Small intestine (tissue), 7 donors: Measurements from ENCODE around the gene CHST13. TPM values are rescaled to one million over a fixed set of nuclear protein-coding genes. Genes with fewer than 3 reads are reported as not detected.

Experiments
- DNase-seq, 2 donors: peaks; one replicate each; pipeline versions ENCODE4 v3.0.0 to v3.0.0-alpha.2; 2013
- FAIRE-seq: peaks from 2 replicates; lab custom pipeline; 2012; peaks lifted over from hg19 to GRCh38; lab: Jason Lieb, UNC
- H3K27ac ChIP-seq, 3 donors: one replicate each; pipeline ENCODE4 v1.5.1; 2013; ENCODE audit warnings: low read length in 2 of 3, mild to moderate bottlenecking in 2 of 3, control low read depth in 1 of 3, inconsistent platforms in 1 of 3, low read depth in 1 of 3, moderate library complexity in 1 of 3
- H3K27me3 ChIP-seq, 3 donors: one replicate each; pipeline ENCODE4 v1.6.1; 2013; ENCODE audit warnings: low read length in 3 of 3, inconsistent platforms in 1 of 3; ENCODE audit not compliant: control insufficient read depth in 3 of 3, insufficient read depth in 3 of 3
- H3K36me3 ChIP-seq, 3 donors: one replicate each; pipeline ENCODE4 v1.6.1; 2013; ENCODE audit warnings: low read length in 3 of 3, inconsistent platforms in 1 of 3, low read depth in 1 of 3, mild to moderate bottlenecking in 1 of 3, moderate library complexity in 1 of 3; ENCODE audit not compliant: control insufficient read depth in 3 of 3, insufficient read depth in 2 of 3
- H3K4me1 ChIP-seq, 3 donors: one replicate each; pipeline ENCODE4 v1.6.1; 2013; ENCODE audit warnings: low read length in 2 of 3, inconsistent platforms in 1 of 3, low read depth in 1 of 3, mild to moderate bottlenecking in 1 of 3, moderate library complexity in 1 of 3; ENCODE audit not compliant: control insufficient read depth in 3 of 3, insufficient read depth in 2 of 3
- H3K4me3 ChIP-seq, 3 donors: one replicate each; pipeline ENCODE4 v1.5.1; 2013; ENCODE audit warnings: low read length in 3 of 3, control low read depth in 1 of 3, inconsistent platforms in 1 of 3, low read depth in 1 of 3, mild to moderate bottlenecking in 1 of 3, moderate library complexity in 1 of 3
- H3K9me3 ChIP-seq, 2 donors: one replicate each; pipeline ENCODE4 v1.6.1; 2013; ENCODE audit warnings: low read depth in 1 of 2, low read length in 1 of 2; ENCODE audit not compliant: control insufficient read depth in 2 of 2, insufficient read depth in 1 of 2
- WGBS, 3 donors: extraction: QIAGEN DNeasy Blood & Tissue Kit; methylation state at CpG; one replicate each; pipeline ENCODE4 v1.1.7; 2013; 5-methylcytosine and 5-hydroxymethylcytosine counted together
- polyA plus RNA-seq, 4 donors: library from polyadenylated mRNA; stranded (reverse) in 3 of 4; unstranded in 1 of 4; fragments of 200-250 nt in 3 of 4; fragments of 120-200 nt in 1 of 4; gene quantifications; one replicate each; pipeline versions ENCODE4 v1.2.1 to v1.2.3, GENCODE V29; 2013
- donor health status: healthy with polysubstance abuse.
- donor health status: control.
- donor health status: control.
- donor health status: Bipolar disorder and iron deficiency.
- donor health status: healthy.

CHST13 gene
- polyA plus RNA-seq, 4 donors = 0.21 to 95.9 (median 1.4) TPM

- no peak overlapping the region for H3K4me3 ChIP-seq
- H3K27me3 ChIP-seq = no peaks in the 10 kb centered on the region
- no peaks in the 10 kb centered on the region for H3K9me3 ChIP-seq
- WGBS, 3 donors = 69 to 78% (median 70%) methylated on average over 4 of the region's 4 CpGs
- H3K4me1 ChIP-seq = no peaks in the 10 kb centered on the region
- FAIRE-seq = no peak
- no peak for DNase-seq
- no peak overlapping the region for H3K27ac ChIP-seq
- H3K36me3 ChIP-seq = no peaks in the 10 kb centered on the region
Observed at GRCh38 chr3:126498461-126498860, 25.5 kb upstream of the CHST13 start.

GRCh38 chr3:126498929-126499328 lies 25.0 kb upstream of the CHST13 start:
- FAIRE-seq (no peak), DNase-seq (no peak)
- no peak overlapping the region for H3K27ac ChIP-seq
- no peaks in the 10 kb centered on the region for H3K27me3 ChIP-seq
- H3K4me1 ChIP-seq = no peaks in the 10 kb centered on the region
- no peaks in the 10 kb centered on the region for H3K9me3 ChIP-seq
- 61 to 75% (median 65%) methylated on average over 10 of the region's 10 CpGs for WGBS, 3 donors
- no peak overlapping the region for H3K4me3 ChIP-seq
- no peaks in the 10 kb centered on the region for H3K36me3 ChIP-seq

- H3K27ac ChIP-seq = no peak overlapping the region
- DNase-seq (no peak), FAIRE-seq (no peak)
- no peaks in the 10 kb centered on the region for H3K36me3 ChIP-seq
- no peaks in the 10 kb centered on the region for H3K27me3 ChIP-seq
- WGBS, 3 donors = 92 to 93% (median 93%) methylated on average over 9 of the region's 9 CpGs
- H3K4me1 ChIP-seq = no peaks in the 10 kb centered on the region
- H3K9me3 ChIP-seq = no peaks in the 10 kb centered on the region
- H3K4me3 ChIP-seq = no peak overlapping the region
Observed at GRCh38 chr3:126499401-126499800, 24.6 kb upstream of the CHST13 start.

GRCh38 chr3:126500016-126500415 lies 23.9 kb upstream of the CHST13 start:
- no peaks in the 10 kb centered on the region for H3K9me3 ChIP-seq

GRCh38 chr3:126501054-126501453 lies 22.9 kb upstream of the CHST13 start:
- Histone ChIP-seq H3K36me3 (no peaks in the 10 kb centered on the region), H3K27me3 (no peaks in the 10 kb centered on the region), H3K9me3 (no peaks in the 10 kb centered on the region), H3K4me3 (no peak overlapping the region), H3K4me1 (no peaks in the 10 kb centered on the region), H3K27ac (no peak overlapping the region)
- DNase-seq (no peak), FAIRE-seq (no peak)
- 60 to 73% (median 64%) methylated on average over 5 of the region's 5 CpGs for WGBS, 3 donors

More at GRCh38 chr3:126500016-126500415, 23.9 kb upstream of the CHST13 start:
- no peaks in the 10 kb centered on the region for H3K27me3 ChIP-seq
- H3K36me3 ChIP-seq = no peaks in the 10 kb centered on the region
- FAIRE-seq (no peak), DNase-seq (no peak)
- H3K4me3 ChIP-seq = no peak overlapping the region
- no peaks in the 10 kb centered on the region for H3K4me1 ChIP-seq
- no peak overlapping the region for H3K27ac ChIP-seq
- 68 to 86% (median 82%) methylated on average over 6 to 7 of the region's 7 CpGs for WGBS, 3 donors

- H3K4me1 ChIP-seq = no peaks in the 10 kb centered on the region
Observed at GRCh38 chr3:126501736-126502135, 22.2 kb upstream of the CHST13 start.

GRCh38 chr3:126502656-126503055 lies 21.3 kb upstream of the CHST13 start:
- H3K9me3 ChIP-seq = no peaks in the 10 kb centered on the region
- H3K36me3 ChIP-seq = no peaks in the 10 kb centered on the region
- WGBS, 3 donors = 93 to 100% (median 93%) methylated on average over 1 of the region's 1 CpG
- H3K4me1 ChIP-seq = no peaks in the 10 kb centered on the region
- no peaks in the 10 kb centered on the region for H3K27me3 ChIP-seq
- DNase-seq (no peak), FAIRE-seq (no peak)
- no peak overlapping the region for H3K27ac ChIP-seq
- H3K4me3 ChIP-seq = no peak overlapping the region

More at GRCh38 chr3:126501736-126502135, 22.2 kb upstream of the CHST13 start:
- no peak overlapping the region for H3K27ac ChIP-seq
- DNase-seq (no peak), FAIRE-seq (no peak)
- no peaks in the 10 kb centered on the region for H3K9me3 ChIP-seq
- no peak overlapping the region for H3K4me3 ChIP-seq
- H3K36me3 ChIP-seq = no peaks in the 10 kb centered on the region
- H3K27me3 ChIP-seq = no peaks in the 10 kb centered on the region
- WGBS, 3 donors = 59 to 67% (median 65%) methylated on average over 7 of the region's 7 CpGs

- Histone ChIP-seq H3K4me1 (no peaks in the 10 kb centered on the region), H3K9me3 (no peaks in the 10 kb centered on the region), H3K36me3 (no peaks in the 10 kb centered on the region), H3K4me3 (no peak overlapping the region), H3K27me3 (no peaks in the 10 kb centered on the region), H3K27ac (no peak overlapping the region)
- 89 to 91% (median 89%) methylated on average over 10 of the region's 10 CpGs for WGBS, 3 donors
- no peak for DNase-seq
- FAIRE-seq = no peak
Observed at GRCh38 chr3:126503701-126504100, 20.3 kb upstream of the CHST13 start.

GRCh38 chr3:126507886-126508285 lies 16.1 kb upstream of the CHST13 start:
- no peaks in the 10 kb centered on the region for H3K27me3 ChIP-seq
- 67 to 80% (median 74%) methylated on average over 9 of the region's 9 CpGs for WGBS, 3 donors
- no peak for DNase-seq

More at GRCh38 chr3:126507886-126508285, 16.1 kb upstream of the CHST13 start:
- no peak overlapping the region for H3K4me3 ChIP-seq
- H3K4me1 ChIP-seq = no peaks in the 10 kb centered on the region
- H3K27ac ChIP-seq = no peak overlapping the region
- H3K36me3 ChIP-seq = no peaks in the 10 kb centered on the region
- H3K9me3 ChIP-seq = no peaks in the 10 kb centered on the region
- no peak for FAIRE-seq
